MM.1S (cell line): ENCODE measurements around the gene FCHO2.

ENCODE experiments used
- DNase-seq: peaks from one replicate; pipeline ENCODE4 v3.0.0-alpha.2; 2015
- H2AFZ ChIP-seq: fragments of 300-600 bp; sonication (generic); 2 replicates; pipeline ENCODE4 v1.6.0; 2016; ENCODE audit warnings: antibody characterized with exemption, low read length
- H3F3A ChIP-seq: fragments of 300-600 bp; sonication (generic); 2 replicates; pipeline ENCODE4 v1.6.1; 2016; ENCODE audit warnings: mild to moderate bottlenecking, antibody characterized with exemption, low read length, moderate library complexity, mixed read lengths; ENCODE audit not compliant: insufficient read depth
- H3K27ac ChIP-seq: fragments of 300-600 bp; sonication (generic); 2 replicates; pipeline ENCODE4 v1.5.1; 2016; ENCODE audit warnings: mild to moderate bottlenecking, low read length
- H3K27me3 ChIP-seq: fragments of 300-600 bp; sonication (generic); replicated peaks from 2 replicates; pipeline ENCODE4 v1.6.0; 2016; ENCODE audit warnings: low read length; ENCODE audit not compliant: insufficient read depth
- H3K36me3 ChIP-seq: fragments of 300-600 bp; sonication (generic); replicated peaks from 2 replicates; pipeline ENCODE4 v1.6.1; 2016; ENCODE audit warnings: mild to moderate bottlenecking, low read length, mixed read lengths; ENCODE audit not compliant: insufficient read depth
- H3K4me1 ChIP-seq: fragments of 300-600 bp; sonication (generic); 2 replicates; pipeline ENCODE4 v1.6.1; 2016; ENCODE audit warnings: low read length, mixed read lengths
- H3K4me2 ChIP-seq: fragments of 300-600 bp; sonication (generic); 2 replicates; pipeline ENCODE4 v1.6.0; 2016; ENCODE audit warnings: low read depth, low read length
- H3K4me3 ChIP-seq: fragments of 300-600 bp; sonication (generic); 2 replicates; pipeline ENCODE4 v1.5.1; 2016; ENCODE audit warnings: low read length, mixed read lengths
- H3K79me2 ChIP-seq: fragments of 300-600 bp; sonication (generic); 2 replicates; pipeline ENCODE4 v1.6.1; 2016; ENCODE audit warnings: mixed run types, low read length, mixed read lengths
- H3K9ac ChIP-seq: fragments of 300-600 bp; sonication (generic); 2 replicates; pipeline ENCODE4 v1.6.1; 2016; ENCODE audit warnings: low read length, mixed read lengths
- H3K9me2 ChIP-seq: fragments of 300-600 bp; sonication (generic); replicated peaks from 2 replicates; pipeline ENCODE4 v1.6.1; 2016; ENCODE audit warnings: mild to moderate bottlenecking, low read length, mixed read lengths; ENCODE audit not compliant: insufficient read depth
- H3K9me3 ChIP-seq: fragments of 300-600 bp; sonication (generic); replicated peaks from 2 replicates; pipeline ENCODE4 v1.6.1; 2016; ENCODE audit warnings: mild to moderate bottlenecking, low read length, mixed read lengths; ENCODE audit not compliant: insufficient read depth
- H4K20me1 ChIP-seq: fragments of 300-600 bp; sonication (generic); 2 replicates; pipeline ENCODE4 v1.6.1; 2016; ENCODE audit warnings: mild to moderate bottlenecking, low read length, moderate library complexity, mixed read lengths; ENCODE audit not compliant: insufficient read depth
- EZH2 ChIP-seq: fragments of 300-600 bp; sonication (generic); optimal IDR thresholded peaks from 2 replicates; pipeline ENCODE3; 2017; ENCODE audit warnings: low read depth, mild to moderate bottlenecking, antibody characterized with exemption, low read length, mixed read lengths
- EZH2phosphoT487 ChIP-seq: fragments of 300-600 bp; sonication (generic); IDR thresholded peaks from 2 replicates; pipeline ENCODE4 v1.6.1; 2018; ENCODE audit warnings: antibody characterized with exemption, low read length
- TF ChIP-seq, protein P1 (sequence below): fragments of 300-600 bp; sonication (generic); IDR thresholded peaks from 2 replicates; pipeline ENCODE4 v1.5.1; 2016; ENCODE audit warnings: antibody characterized with exemption, low read length, mixed read lengths

Gene FCHO2

DNA sequence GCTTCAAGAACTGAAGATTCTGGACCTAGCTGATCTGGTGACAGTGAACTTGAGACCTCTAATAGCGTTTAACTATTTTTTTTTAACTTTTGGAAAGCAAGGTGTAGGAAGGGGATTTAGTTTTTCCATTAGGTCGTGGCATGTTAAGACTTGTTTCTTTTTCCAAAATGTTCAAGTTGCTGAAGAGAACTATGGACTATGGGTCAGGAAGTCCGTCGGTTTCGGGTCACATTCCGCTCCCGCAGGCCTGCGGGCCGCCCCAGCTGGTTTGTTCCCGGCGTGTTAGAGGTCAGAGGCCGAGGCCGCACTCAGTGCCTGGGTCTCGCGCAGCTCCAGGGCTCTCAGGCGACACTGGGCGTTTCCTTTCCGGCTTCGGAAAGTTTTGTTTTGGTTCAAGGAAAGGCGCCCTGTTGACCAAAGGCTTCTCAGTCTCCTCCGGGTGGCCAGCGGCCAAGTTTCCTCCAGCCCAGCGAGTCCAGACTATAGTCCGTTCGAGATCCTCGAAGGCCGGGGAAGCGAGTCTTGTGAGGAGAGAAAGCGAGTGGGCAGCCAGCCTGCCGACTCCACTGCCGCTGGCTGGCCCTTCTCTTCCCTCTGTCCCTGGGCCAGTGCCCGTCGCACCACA, 586 bp upstream of the FCHO2 start:
- H3K27ac ChIP-seq = no peak overlapping the region
- H2AFZ ChIP-seq = peak overlapping the region; percentile 82
- peaks cover 5% of the 10 kb centered on the region; the same call in 1 of the 2 replicates for H3K4me1 ChIP-seq
- DNase-seq = peak; percentile 8
- H3K79me2 ChIP-seq = no peaks in the 10 kb centered on the region
- H3K9me2 ChIP-seq = no peaks in the 10 kb centered on the region
- H3K9me3 ChIP-seq = no peaks in the 10 kb centered on the region
- peak overlapping the region; percentile 71 for H3K4me2 ChIP-seq
- H3K36me3 ChIP-seq = no peaks in the 10 kb centered on the region
- H3K27me3 ChIP-seq = no peaks in the 10 kb centered on the region
- peak overlapping the region; percentile 77 for H3K4me3 ChIP-seq
- H3K9ac ChIP-seq = peak overlapping the region; percentile 32; the same call in 1 of the 2 replicates
- no peak for TF ChIP-seq EZH2phosphoT487
- TF ChIP-seq, protein P1, sequence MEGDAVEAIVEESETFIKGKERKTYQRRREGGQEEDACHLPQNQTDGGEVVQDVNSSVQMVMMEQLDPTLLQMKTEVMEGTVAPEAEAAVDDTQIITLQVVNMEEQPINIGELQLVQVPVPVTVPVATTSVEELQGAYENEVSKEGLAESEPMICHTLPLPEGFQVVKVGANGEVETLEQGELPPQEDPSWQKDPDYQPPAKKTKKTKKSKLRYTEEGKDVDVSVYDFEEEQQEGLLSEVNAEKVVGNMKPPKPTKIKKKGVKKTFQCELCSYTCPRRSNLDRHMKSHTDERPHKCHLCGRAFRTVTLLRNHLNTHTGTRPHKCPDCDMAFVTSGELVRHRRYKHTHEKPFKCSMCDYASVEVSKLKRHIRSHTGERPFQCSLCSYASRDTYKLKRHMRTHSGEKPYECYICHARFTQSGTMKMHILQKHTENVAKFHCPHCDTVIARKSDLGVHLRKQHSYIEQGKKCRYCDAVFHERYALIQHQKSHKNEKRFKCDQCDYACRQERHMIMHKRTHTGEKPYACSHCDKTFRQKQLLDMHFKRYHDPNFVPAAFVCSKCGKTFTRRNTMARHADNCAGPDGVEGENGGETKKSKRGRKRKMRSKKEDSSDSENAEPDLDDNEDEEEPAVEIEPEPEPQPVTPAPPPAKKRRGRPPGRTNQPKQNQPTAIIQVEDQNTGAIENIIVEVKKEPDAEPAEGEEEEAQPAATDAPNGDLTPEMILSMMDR = no peak
- no peak for TF ChIP-seq EZH2
- no peaks in the 10 kb centered on the region for H4K20me1 ChIP-seq
- H3F3A ChIP-seq = no peaks in the 10 kb centered on the region

DNA sequence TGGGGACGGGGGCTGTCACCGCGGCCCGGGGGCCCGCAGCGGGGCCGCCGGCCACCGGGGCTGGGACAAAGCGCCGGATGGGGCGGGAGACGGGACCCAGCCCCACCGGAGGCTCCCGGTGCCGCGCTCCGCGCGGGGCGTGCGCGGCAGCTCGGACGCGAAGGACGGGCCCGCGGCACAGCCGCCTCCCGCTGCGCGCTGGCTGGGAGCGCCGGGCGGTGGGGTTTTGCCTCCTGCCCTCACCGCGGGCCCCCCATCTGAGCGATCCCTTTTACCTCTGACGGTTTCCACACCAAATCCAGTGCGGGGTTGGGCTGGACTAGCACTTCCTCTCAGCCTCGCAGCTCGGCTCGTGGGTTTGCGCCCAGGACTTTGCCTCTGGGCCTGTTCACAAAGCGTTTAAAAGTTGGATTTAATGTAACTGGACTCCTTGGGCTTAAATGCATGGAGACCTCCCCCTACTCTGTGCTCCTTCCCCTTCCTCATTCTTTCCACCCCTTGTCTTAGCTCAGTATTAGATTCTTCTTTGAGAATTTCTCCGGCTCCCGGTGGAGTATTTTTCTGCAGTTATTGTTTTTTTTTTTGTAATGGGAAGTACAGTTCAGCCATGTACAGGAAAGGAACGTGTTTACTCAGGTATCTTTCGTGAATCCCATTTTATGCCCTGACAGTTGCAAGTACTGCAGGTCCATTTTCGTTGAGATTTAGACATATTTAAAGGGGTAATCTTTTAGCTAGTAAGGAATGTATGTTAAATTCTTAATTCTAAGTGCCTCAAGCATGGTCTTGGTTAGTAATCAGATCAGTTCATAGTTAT, 691 bp downstream of the FCHO2 start:
- H3F3A ChIP-seq = no peaks in the 10 kb centered on the region
- no peak overlapping the region for H3K27ac ChIP-seq
- H3K36me3 ChIP-seq = no peaks in the 10 kb centered on the region
- no peaks in the 10 kb centered on the region for H3K27me3 ChIP-seq
- no peaks in the 10 kb centered on the region for H3K9me2 ChIP-seq
- H3K9me3 ChIP-seq = no peaks in the 10 kb centered on the region
- H2AFZ ChIP-seq = peak overlapping the region; percentile 82
- H3K4me3 ChIP-seq = peak overlapping the region; percentile 77
- peak overlapping the region; percentile 73 for H3K4me2 ChIP-seq
- peak overlapping the region; percentile 44; the same call in 1 of the 2 replicates for H3K9ac ChIP-seq
- no peak for TF ChIP-seq EZH2
- TF ChIP-seq EZH2phosphoT487 = no peak
- TF ChIP-seq, protein P1 = no peak
- peak; percentile 39 for DNase-seq
- H3K79me2 ChIP-seq = no peaks in the 10 kb centered on the region
- peaks cover 5% of the 10 kb centered on the region; the same call in 1 of the 2 replicates for H3K4me1 ChIP-seq
- H4K20me1 ChIP-seq = no peaks in the 10 kb centered on the region

DNA sequence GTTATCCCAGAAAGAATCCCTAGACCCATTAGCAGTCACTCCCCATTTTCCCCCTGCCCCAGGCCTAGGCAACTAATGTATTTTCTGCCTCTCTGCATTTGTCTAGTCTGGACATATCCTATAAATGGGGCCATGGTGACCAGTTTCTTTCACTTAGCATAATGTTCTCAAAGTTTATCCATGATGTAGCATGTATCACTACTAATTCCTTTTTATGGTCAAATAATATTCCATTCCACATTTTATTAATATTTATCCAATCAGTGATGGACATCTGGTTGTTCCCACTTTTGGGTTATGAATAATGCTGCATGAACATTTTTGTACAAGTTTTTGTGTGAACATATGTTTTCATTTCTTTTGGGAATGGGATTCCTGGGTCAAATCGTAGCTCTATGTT, 1.5 kb downstream of the FCHO2 start:
- Histone ChIP-seq H3K27ac (no peak overlapping the region), H3K36me3 (no peaks in the 10 kb centered on the region), H2AFZ (no peak overlapping the region), H3K4me2 (peak overlapping the region; percentile 73), H3K79me2 (no peaks in the 10 kb centered on the region), H3K27me3 (no peaks in the 10 kb centered on the region), H3K9me3 (no peaks in the 10 kb centered on the region), H3K9ac (no peak overlapping the region), H3K9me2 (no peaks in the 10 kb centered on the region), H3F3A (no peaks in the 10 kb centered on the region), H3K4me3 (no peak overlapping the region), H4K20me1 (no peaks in the 10 kb centered on the region), H3K4me1 (peaks cover 5% of the 10 kb centered on the region; the same call in 1 of the 2 replicates)
- DNase-seq = no peak
- no peak for TF ChIP-seq EZH2phosphoT487
- TF ChIP-seq, protein P1 = no peak
- TF ChIP-seq EZH2 = no peak
